ENCODE measurements around the gene TAF4B. TPM values are rescaled to one million over a fixed set of nuclear protein-coding genes. Genes with fewer than 3 reads are reported as not detected.
"Not testable (repeated sequence)": the region's sequence is repeated elsewhere in the genome, so short reads cannot be mapped to it uniquely, and the experiment has no call there.

Gene TAF4B
- total RNA-seq, 1 donor: 5.1 TPM

- TF ChIP-seq, protein P1, sequence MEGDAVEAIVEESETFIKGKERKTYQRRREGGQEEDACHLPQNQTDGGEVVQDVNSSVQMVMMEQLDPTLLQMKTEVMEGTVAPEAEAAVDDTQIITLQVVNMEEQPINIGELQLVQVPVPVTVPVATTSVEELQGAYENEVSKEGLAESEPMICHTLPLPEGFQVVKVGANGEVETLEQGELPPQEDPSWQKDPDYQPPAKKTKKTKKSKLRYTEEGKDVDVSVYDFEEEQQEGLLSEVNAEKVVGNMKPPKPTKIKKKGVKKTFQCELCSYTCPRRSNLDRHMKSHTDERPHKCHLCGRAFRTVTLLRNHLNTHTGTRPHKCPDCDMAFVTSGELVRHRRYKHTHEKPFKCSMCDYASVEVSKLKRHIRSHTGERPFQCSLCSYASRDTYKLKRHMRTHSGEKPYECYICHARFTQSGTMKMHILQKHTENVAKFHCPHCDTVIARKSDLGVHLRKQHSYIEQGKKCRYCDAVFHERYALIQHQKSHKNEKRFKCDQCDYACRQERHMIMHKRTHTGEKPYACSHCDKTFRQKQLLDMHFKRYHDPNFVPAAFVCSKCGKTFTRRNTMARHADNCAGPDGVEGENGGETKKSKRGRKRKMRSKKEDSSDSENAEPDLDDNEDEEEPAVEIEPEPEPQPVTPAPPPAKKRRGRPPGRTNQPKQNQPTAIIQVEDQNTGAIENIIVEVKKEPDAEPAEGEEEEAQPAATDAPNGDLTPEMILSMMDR (IDR thresholded peaks at IDR 0.05; ENCODE audit: extremely low read depth, low read depth, low read length): no peak
- Histone ChIP-seq H3K27ac (ENCODE audit: low read depth, low read length) (no peak overlapping the region), H4K20me1 (ENCODE audit: insufficient read depth, low read length) (no peaks in the 10 kb centered on the region), H3K9me3 (ENCODE audit: low read depth, low read length) (no peaks in the 10 kb centered on the region), H2AFZ (ENCODE audit: low read length) (no peak overlapping the region), H3K79me2 (ENCODE audit: insufficient read depth, low read length) (no peaks in the 10 kb centered on the region), H3K4me2 (ENCODE audit: insufficient read depth, low read length) (no peak overlapping the region), H3K27me3 (ENCODE audit: insufficient read depth, low read length) (no peaks in the 10 kb centered on the region), H3K36me3 (ENCODE audit: insufficient read depth, low read length) (no peaks in the 10 kb centered on the region), H3K4me1 (ENCODE audit: insufficient read depth, low read length) (no peaks in the 10 kb centered on the region), H3K4me3 (ENCODE audit: insufficient read depth, low read length) (no peak overlapping the region)
- no peak for DNase-seq (ENCODE audit: insufficient read length, low spot score, missing footprints)
These were observed 71.9 kb downstream of the TAF4B start for GRCh38 chr18:26298107-26298506.

GRCh38 chr18:26301681-26302080 is 75.4 kb downstream of the TAF4B start:
- H3K27ac ChIP-seq (ENCODE audit: low read depth, low read length): no peak overlapping the region
- H4K20me1 ChIP-seq (ENCODE audit: insufficient read depth, low read length): no peaks in the 10 kb centered on the region
- H3K9me3 ChIP-seq (ENCODE audit: low read depth, low read length): no peaks in the 10 kb centered on the region
- no peaks in the 10 kb centered on the region for H3K4me1 ChIP-seq (ENCODE audit: insufficient read depth, low read length)
- no peak overlapping the region for H3K4me3 ChIP-seq (ENCODE audit: insufficient read depth, low read length)
- H3K4me2 ChIP-seq (ENCODE audit: insufficient read depth, low read length): no peak overlapping the region
- H3K79me2 ChIP-seq (ENCODE audit: insufficient read depth, low read length): no peaks in the 10 kb centered on the region
- TF ChIP-seq, protein P1 (IDR thresholded peaks at IDR 0.05; ENCODE audit: extremely low read depth, low read depth, low read length): no peak
- H3K36me3 ChIP-seq (ENCODE audit: insufficient read depth, low read length): no peaks in the 10 kb centered on the region
- DNase-seq (ENCODE audit: insufficient read length, low spot score, missing footprints): no peak
- peak overlapping the region; percentile 49 for H2AFZ ChIP-seq (ENCODE audit: low read length)
- no peaks in the 10 kb centered on the region for H3K27me3 ChIP-seq (ENCODE audit: insufficient read depth, low read length)

- H3K36me3 ChIP-seq (ENCODE audit: insufficient read depth, low read length); H3K4me2 ChIP-seq (ENCODE audit: insufficient read depth, low read length); H3K4me3 ChIP-seq (ENCODE audit: insufficient read depth, low read length); H4K20me1 ChIP-seq (ENCODE audit: insufficient read depth, low read length); H3K9me3 ChIP-seq (ENCODE audit: low read depth, low read length); H3K27ac ChIP-seq (ENCODE audit: low read depth, low read length); H2AFZ ChIP-seq (ENCODE audit: low read length); DNase-seq (ENCODE audit: insufficient read length, low spot score, missing footprints); H3K79me2 ChIP-seq (ENCODE audit: insufficient read depth, low read length); H3K4me1 ChIP-seq (ENCODE audit: insufficient read depth, low read length); H3K27me3 ChIP-seq (ENCODE audit: insufficient read depth, low read length): not testable (repeated sequence)
These were observed 77.0 kb downstream of the TAF4B start for GRCh38 chr18:26303222-26303621.

- Histone ChIP-seq H4K20me1 (ENCODE audit: insufficient read depth, low read length) (no peaks in the 10 kb centered on the region), H3K27ac (ENCODE audit: low read depth, low read length) (no peak overlapping the region), H3K27me3 (ENCODE audit: insufficient read depth, low read length) (no peaks in the 10 kb centered on the region), H2AFZ (ENCODE audit: low read length) (peak overlapping the region; percentile 57), H3K9me3 (ENCODE audit: low read depth, low read length) (no peaks in the 10 kb centered on the region), H3K4me1 (ENCODE audit: insufficient read depth, low read length) (peaks cover 5% of the 10 kb centered on the region), H3K4me2 (ENCODE audit: insufficient read depth, low read length) (no peak overlapping the region), H3K4me3 (ENCODE audit: insufficient read depth, low read length) (no peak overlapping the region), H3K79me2 (ENCODE audit: insufficient read depth, low read length) (no peaks in the 10 kb centered on the region), H3K36me3 (ENCODE audit: insufficient read depth, low read length) (no peaks in the 10 kb centered on the region)
- TF ChIP-seq, protein P1 (IDR thresholded peaks at IDR 0.05; ENCODE audit: extremely low read depth, low read depth, low read length): no peak
- DNase-seq (ENCODE audit: insufficient read length, low spot score, missing footprints): no peak
These were observed 78.3 kb downstream of the TAF4B start for GRCh38 chr18:26304511-26304910.

All from osteoblast (primary cell).